Brain microvascular endothelial cell (primary cell): Measurements from ENCODE around the gene ATP2A3.

Source experiments
- DNase-seq: peaks from one replicate; pipeline ENCODE4 v3.0.0-alpha.2; 2020
- H3K27ac ChIP-seq: fragments of 250-450 bp; sonication (Bioruptor Pico); 2 replicates; pipeline ENCODE4 v1.5.1; 2020; ENCODE audit warnings: mild to moderate bottlenecking, moderate library complexity
- H3K27me3 ChIP-seq: fragments of 250-450 bp; sonication (Bioruptor Pico); replicated peaks from 2 replicates; pipeline ENCODE4 v1.5.1; 2020; ENCODE audit warnings: mild to moderate bottlenecking
- H3K36me3 ChIP-seq: fragments of 250-450 bp; sonication (Bioruptor Pico); replicated peaks from 2 replicates; pipeline ENCODE4 v1.5.1; 2020; ENCODE audit warnings: mild to moderate bottlenecking
- H3K4me3 ChIP-seq: 2 replicates; pipeline ENCODE4 v1.5.1; 2011; ENCODE audit warnings: low read depth, mild to moderate bottlenecking, control low read depth, low read length, moderate library complexity
- in situ Hi-C: cut with HindIII; loops from 2 replicates; pipeline ENCODE4 v1.10.0; 2017; ENCODE audit warnings: low sequenced_read_pairs, low pct_ligation_motif_present
- TF ChIP-seq, protein P1 (sequence below): IDR thresholded peaks from 2 replicates; pipeline ENCODE4 v1.5.1; 2011; ENCODE audit warnings: low read depth, mild to moderate bottlenecking, moderate library complexity, low read length, control low read depth, inconsistent platforms; ENCODE audit errors: missing control alignments

Gene ATP2A3

DNA sequence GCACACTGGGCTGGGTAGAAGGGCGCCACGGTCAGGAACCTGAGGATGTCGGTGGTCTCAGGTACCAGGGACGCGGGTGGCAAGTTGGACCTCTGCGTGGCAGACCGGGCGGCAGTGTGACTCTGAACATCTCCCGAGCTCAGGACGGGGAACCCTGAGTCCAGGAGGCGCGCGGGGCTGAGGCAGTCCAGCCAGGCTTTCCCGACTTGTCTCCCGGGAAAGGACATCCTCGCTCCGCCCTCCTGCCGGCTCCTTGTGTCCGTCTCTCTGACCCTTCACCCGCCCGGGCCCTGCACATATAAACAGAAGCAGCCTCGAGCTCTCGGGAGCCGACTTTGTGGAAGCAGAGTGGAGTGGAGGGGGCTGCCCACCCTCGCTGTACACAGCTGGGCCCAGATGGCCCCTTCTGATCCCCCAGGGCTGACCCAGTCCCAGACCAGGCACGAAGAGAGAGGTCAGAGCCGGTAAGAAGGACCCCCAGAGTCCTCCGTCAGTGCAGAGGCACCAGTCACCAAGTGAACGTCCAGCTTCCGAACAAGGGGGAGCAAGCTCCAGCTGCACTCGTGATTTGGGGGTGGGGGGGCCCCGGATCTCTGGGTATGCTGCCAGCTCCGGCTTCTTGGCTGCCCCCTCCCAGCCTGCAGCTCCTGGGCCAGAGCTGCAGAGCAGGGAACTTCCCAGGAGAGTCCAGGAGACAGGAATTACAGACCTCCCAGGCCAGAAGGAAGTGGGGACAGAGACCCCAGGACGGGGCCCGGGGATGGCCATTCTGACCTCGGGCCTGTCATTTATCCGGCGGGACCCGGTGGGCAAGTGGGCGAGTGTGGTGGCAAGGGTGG is 39.5 kb downstream of the ATP2A3 start:
- in situ Hi-C loops: no loop called here
- TF ChIP-seq, protein P1, sequence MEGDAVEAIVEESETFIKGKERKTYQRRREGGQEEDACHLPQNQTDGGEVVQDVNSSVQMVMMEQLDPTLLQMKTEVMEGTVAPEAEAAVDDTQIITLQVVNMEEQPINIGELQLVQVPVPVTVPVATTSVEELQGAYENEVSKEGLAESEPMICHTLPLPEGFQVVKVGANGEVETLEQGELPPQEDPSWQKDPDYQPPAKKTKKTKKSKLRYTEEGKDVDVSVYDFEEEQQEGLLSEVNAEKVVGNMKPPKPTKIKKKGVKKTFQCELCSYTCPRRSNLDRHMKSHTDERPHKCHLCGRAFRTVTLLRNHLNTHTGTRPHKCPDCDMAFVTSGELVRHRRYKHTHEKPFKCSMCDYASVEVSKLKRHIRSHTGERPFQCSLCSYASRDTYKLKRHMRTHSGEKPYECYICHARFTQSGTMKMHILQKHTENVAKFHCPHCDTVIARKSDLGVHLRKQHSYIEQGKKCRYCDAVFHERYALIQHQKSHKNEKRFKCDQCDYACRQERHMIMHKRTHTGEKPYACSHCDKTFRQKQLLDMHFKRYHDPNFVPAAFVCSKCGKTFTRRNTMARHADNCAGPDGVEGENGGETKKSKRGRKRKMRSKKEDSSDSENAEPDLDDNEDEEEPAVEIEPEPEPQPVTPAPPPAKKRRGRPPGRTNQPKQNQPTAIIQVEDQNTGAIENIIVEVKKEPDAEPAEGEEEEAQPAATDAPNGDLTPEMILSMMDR: no peak
- Histone ChIP-seq H3K4me3 (no peak overlapping the region), H3K27ac (no peak overlapping the region), H3K36me3 (no peaks in the 10 kb centered on the region), H3K27me3 (no peaks in the 10 kb centered on the region)
- DNase-seq: no peak

DNA sequence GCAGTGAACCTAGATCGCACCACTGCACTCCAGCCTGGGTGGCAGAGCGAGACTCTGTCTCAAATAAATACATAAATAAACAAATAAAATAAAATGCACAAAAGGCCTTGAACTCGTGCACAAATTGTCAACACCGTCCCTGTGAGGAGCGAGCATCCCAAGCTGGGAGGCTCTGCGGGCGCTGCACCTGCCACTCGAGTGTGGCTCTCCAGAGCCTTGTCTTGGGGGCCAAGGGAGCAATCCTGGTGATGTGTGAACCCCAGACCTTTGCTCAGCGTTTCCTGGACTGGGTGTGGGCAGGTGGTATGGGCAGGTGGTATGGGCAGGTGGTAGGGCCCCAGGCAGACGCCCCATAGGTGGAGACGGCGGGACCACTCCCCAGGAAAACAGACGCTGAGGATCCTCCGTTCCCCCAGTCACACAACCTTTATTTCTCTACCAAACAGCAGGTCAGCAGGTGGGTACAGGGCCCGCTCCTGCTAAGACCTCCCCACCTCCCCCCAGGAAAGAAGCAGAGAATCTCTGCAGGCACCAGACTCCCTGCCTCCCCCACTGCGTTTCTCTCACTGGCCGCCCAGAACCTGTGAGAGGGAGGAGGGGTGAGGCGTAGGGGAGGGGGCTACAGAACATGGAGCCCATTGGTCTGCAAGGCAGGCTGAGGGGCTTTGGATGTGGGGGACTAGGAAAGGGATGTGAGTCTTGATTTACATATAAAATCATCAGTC is 40.6 kb downstream of the ATP2A3 start:
- in situ Hi-C loops: no loop called here
- no peak for DNase-seq
- no peak overlapping the region for H3K4me3 ChIP-seq
- H3K36me3 ChIP-seq: no peaks in the 10 kb centered on the region
- no peaks in the 10 kb centered on the region for H3K27me3 ChIP-seq
- H3K27ac ChIP-seq: no peak overlapping the region
- TF ChIP-seq, protein P1: no peak

DNA sequence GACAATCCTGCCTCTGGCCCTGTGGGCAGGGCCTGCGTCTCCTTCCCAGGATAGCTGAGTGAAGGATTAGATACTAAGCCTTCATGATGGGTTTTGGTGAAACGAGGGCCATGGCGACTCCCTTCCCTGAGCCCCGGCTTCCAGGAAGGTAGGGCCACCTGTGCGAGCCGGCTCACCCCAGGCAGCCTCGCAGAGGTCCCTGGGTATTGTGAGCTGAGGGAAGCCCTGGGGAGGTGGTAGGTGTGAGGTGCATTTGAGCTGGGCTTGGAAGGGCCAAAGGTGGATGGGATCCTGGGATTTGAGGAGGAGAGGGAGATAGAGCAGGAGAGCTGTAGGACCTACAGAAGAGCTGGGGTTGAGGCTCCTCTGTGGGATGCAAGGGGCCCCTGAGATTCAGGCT is 41.5 kb downstream of the ATP2A3 start:
- H3K4me3 ChIP-seq: no peak overlapping the region
- no peak for DNase-seq
- no peaks in the 10 kb centered on the region for H3K36me3 ChIP-seq
- H3K27ac ChIP-seq: no peak overlapping the region
- TF ChIP-seq, protein P1: no peak
- no peaks in the 10 kb centered on the region for H3K27me3 ChIP-seq
- in situ Hi-C loops: no loop called here

DNA sequence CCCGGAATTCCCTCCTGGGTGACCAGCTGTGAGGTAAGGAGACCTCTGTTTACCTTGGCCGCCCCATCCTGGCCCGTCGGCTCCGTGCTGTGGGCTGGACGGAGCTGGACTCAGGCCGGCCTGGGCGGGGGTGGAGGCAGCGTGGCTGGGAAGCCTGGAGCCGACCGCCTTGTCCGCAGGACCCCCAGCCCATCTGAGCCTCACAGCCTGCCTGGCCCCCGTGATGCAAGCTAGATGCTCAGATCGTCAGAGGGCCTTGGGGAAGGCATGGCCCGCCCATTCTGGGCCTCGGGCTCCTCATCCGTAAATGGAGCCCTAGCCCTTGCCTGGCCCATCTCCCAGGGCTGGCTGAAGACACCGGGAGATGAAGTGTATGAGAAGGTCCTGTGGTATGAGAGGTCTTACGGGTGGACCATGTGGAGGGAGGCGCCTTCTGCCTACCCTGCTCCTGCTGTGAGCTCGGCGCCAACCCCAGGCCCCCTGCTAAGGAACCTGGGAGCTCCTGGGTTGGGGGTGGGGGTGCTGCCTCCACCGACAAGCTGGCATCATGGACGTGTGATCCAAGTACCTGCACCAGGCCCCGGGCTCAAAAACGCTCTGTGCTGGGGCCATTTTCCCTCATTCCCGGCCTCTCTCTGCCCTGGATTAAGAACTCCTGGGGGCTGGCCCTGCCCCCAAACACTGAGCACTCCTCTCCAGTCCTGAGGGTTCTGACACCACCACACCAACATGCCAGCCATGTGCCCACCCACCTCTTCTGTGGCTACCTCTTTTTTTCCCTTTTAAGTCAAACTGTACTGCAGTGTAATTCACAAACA is 42.5 kb downstream of the ATP2A3 start:
- Histone ChIP-seq H3K27ac (no peak overlapping the region), H3K27me3 (no peaks in the 10 kb centered on the region), H3K36me3 (no peaks in the 10 kb centered on the region), H3K4me3 (no peak overlapping the region)
- DNase-seq: no peak
- TF ChIP-seq, protein P1: no peak
- in situ Hi-C loops: no loop called here

DNA sequence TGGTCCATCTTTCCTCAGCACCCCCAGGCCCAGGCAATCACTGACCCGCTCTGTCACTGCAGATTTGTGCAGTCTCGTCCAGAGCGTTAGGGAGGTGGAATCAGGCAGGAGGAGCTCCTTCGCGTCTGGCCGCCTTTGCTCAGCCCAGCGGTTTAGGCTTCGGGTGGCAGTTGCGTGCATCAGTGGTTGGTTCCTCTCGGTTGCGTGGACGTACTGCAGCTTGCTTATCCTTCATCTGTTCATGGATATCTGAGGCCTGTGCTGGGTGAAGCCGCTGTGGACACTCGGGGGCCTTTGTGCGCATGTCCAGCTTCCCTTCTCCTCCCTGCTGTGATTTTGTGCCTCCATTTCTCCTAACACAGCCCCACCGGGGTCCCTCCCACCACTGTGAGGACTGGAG is 43.2 kb downstream of the ATP2A3 start:
- DNase-seq: no peak
- Histone ChIP-seq H3K27ac (no peak overlapping the region), H3K27me3 (no peaks in the 10 kb centered on the region), H3K4me3 (no peak overlapping the region), H3K36me3 (no peaks in the 10 kb centered on the region)
- in situ Hi-C loops: no loop called here
- TF ChIP-seq, protein P1: no peak
